Neural crest cell (in vitro differentiated cells): ENCODE results near the gene GRB14. TPM values are rescaled to one million over a fixed set of nuclear protein-coding genes. Genes with fewer than 3 reads are reported as not detected.

Experiments
- DNase-seq: peaks from one replicate; pipeline ENCODE4 v3.0.0; 2021; ENCODE audit warnings: low read depth, mixed read lengths, low spot score
- H3K27ac Mint-ChIP-seq: one replicate; pipeline ENCODE4 v1.8.0; 2021; ENCODE audit warnings: mild to moderate bottlenecking, mixed read lengths; ENCODE audit not compliant: unreplicated experiment
- H3K27me3 Mint-ChIP-seq: 2 replicates; pipeline ENCODE4 v1.8.0; 2021; ENCODE audit warnings: low read depth, mild to moderate bottlenecking, mixed read lengths
- H3K36me3 Mint-ChIP-seq: 2 replicates; pipeline ENCODE4 v1.8.0; 2021; ENCODE audit warnings: low read depth, mild to moderate bottlenecking, mixed read lengths
- H3K4me1 Mint-ChIP-seq: 2 replicates; pipeline ENCODE4 v1.8.0; 2021; ENCODE audit warnings: mixed read lengths
- H3K4me3 Mint-ChIP-seq: one replicate; pipeline ENCODE4 v1.8.0; 2021; ENCODE audit warnings: mild to moderate bottlenecking, mixed read lengths
- H3K9me3 Mint-ChIP-seq: 2 replicates; pipeline ENCODE4 v1.8.0; 2021; ENCODE audit warnings: mixed read lengths
- total RNA-seq: library from RNA; stranded (reverse); gene quantifications from 2 replicates; pipeline ENCODE4 v1.2.1, GENCODE V29; 2021
- TF ChIP-seq, protein P1 (sequence below): fragments of 200-600 bp; sonication (generic); conservative IDR thresholded peaks from 2 replicates; pipeline ENCODE4 v1.5.0; 2021; ENCODE audit warnings: antibody characterized with exemption, mild to moderate bottlenecking

GRB14 gene
- total RNA-seq, 1 donor from 2014 or later = 0.93 TPM

DNA sequence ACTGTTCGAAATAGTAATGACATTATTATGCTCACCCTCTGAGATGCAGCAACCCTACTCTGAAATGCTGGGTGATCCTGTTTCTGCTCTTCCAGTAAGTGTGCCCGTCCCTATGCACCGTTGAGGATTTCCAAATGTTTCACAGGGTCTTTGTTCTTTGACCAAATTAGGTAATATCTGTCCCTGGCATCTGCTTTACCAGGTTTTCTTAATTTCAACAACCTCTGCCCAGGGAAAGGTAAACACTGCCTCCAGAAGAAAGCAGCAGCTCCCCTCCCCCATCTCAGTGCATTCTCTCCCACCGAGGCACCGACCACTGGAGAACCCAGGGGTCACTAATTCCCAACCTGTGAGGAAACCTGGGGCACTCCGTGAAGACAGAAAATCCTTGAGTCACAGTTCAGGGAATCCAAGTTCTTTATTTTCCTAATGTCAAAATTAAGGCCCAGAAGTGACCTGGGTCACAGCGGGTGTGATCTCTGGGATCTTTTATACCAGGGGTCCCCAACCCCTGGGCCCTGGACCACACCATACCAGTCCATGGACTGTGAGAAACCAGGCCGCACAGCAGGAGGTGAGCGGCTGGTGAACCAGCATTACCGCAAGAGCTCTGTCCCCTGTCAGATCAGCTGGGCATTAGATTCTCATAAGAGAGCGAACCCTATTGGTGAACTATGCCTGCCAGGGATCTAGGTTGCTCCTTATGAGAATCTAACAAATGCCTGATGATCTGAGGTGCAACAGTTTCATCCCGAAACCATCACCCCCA, 1.2 kb upstream of the GRB14 start:
- H3K9me3 Mint-ChIP-seq = no peaks in the 10 kb centered on the region
- H3K27me3 Mint-ChIP-seq = peaks cover 51% of the 10 kb centered on the region
- TF ChIP-seq, protein P1, sequence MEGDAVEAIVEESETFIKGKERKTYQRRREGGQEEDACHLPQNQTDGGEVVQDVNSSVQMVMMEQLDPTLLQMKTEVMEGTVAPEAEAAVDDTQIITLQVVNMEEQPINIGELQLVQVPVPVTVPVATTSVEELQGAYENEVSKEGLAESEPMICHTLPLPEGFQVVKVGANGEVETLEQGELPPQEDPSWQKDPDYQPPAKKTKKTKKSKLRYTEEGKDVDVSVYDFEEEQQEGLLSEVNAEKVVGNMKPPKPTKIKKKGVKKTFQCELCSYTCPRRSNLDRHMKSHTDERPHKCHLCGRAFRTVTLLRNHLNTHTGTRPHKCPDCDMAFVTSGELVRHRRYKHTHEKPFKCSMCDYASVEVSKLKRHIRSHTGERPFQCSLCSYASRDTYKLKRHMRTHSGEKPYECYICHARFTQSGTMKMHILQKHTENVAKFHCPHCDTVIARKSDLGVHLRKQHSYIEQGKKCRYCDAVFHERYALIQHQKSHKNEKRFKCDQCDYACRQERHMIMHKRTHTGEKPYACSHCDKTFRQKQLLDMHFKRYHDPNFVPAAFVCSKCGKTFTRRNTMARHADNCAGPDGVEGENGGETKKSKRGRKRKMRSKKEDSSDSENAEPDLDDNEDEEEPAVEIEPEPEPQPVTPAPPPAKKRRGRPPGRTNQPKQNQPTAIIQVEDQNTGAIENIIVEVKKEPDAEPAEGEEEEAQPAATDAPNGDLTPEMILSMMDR = no peak
- H3K4me1 Mint-ChIP-seq = peaks cover 6% of the 10 kb centered on the region
- no peaks in the 10 kb centered on the region for H3K36me3 Mint-ChIP-seq
- H3K27ac Mint-ChIP-seq = no peak overlapping the region
- DNase-seq = no peak
- peak overlapping the region; percentile 92 for H3K4me3 Mint-ChIP-seq

DNA sequence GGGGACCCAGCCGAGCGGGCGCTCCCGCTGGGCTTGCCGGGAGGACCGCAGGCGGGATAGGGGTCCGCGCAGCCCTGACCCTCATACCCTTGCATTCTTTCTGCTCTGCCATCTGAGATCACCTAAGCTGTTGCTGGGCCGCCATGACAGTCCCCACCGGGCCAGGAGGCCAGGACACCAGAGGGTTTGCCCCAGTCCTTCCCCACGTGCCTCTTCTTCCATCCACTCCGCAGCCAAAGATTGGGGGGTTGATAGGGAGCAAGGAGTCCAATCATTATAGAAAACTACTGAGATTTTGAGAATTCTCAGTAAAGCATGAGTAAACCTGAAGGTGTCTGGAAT, 453 bp upstream of the GRB14 start:
- Mint-ChIP-seq H3K4me3 (peak overlapping the region; percentile 92), H3K9me3 (no peaks in the 10 kb centered on the region), H3K27me3 (peaks cover 58% of the 10 kb centered on the region), H3K36me3 (no peaks in the 10 kb centered on the region), H3K4me1 (peaks cover 6% of the 10 kb centered on the region), H3K27ac (peak overlapping the region; percentile 82)
- DNase-seq = no peak
- TF ChIP-seq, protein P1 = no peak

DNA sequence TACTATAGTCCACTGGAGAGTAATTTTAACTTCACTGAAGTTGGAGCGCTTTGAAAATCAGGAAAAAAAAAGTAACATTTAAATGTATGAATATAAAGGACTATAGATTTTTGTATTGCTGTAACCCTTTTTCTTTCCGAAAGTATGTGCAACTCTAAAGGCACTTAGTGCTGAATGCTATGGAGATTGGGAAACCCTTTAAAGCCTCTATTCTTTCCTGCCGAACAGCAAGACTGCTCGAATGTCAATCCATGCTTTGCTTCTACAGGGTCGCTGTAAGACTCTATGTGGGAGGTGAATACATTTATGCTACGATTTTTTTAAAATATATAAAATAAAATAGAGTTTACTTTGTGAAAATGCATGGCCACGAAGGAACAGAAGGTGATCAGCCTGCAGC, 825 bp downstream of the GRB14 start:
- peaks cover 58% of the 10 kb centered on the region for H3K27me3 Mint-ChIP-seq
- no peak overlapping the region for H3K27ac Mint-ChIP-seq
- H3K9me3 Mint-ChIP-seq = no peaks in the 10 kb centered on the region
- TF ChIP-seq, protein P1 = no peak
- DNase-seq = no peak
- peaks cover 6% of the 10 kb centered on the region for H3K4me1 Mint-ChIP-seq
- H3K4me3 Mint-ChIP-seq = peak overlapping the region; percentile 76
- no peaks in the 10 kb centered on the region for H3K36me3 Mint-ChIP-seq

DNA sequence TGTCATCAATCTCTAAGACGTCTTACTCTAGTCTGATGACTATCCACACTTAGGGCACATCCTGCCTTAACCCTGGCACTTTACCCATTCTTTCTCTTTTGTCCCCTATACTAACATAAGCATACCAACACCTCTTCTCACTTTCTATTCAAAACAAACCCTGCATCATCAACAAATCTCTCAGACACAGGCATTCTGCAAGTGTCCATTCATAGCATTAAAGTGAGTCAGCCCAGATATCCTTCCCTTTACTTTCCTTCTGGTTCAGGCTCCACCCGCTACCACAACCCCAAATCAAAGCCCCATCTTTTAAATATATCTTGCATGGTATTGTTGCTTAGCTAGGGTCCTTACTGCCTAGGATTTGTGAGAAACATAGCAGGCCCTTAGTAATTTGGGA, 3.8 kb downstream of the GRB14 start:
- TF ChIP-seq, protein P1 = no peak
- no peaks in the 10 kb centered on the region for H3K36me3 Mint-ChIP-seq
- H3K27me3 Mint-ChIP-seq = peaks cover 44% of the 10 kb centered on the region
- no peaks in the 10 kb centered on the region for H3K9me3 Mint-ChIP-seq
- no peak overlapping the region for H3K4me3 Mint-ChIP-seq
- no peak for DNase-seq
- no peak overlapping the region for H3K27ac Mint-ChIP-seq
- peaks cover 6% of the 10 kb centered on the region for H3K4me1 Mint-ChIP-seq

DNA sequence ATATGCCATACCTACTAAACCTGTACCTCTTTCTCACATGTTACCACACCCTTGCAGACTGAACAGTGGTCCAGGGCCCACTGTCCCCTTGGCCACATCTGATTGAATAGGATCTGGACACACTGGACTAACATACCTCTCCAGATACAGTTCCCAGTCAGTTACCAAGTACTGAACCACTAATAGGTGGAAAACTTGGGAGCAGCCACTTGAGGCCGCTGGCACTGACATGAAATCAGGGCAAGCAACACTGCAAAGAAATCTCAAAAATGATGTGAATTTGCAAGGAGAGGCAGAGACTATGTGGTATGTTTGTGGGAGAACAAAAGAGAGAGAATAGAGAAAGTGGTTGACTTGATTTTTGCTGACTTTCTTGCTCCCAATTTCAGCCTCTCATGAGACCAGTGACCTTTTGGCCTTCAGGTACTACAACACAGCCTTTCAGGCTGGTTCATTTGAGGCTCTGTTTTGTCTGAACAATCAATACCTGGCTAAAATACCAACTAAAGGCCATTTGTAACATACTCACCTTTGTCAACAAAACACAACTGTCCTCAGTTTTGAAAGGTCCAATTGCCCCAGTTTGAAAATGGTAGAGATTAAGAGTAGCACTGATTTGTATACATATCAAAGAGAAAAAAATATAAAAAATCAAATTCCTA, 7.8 kb downstream of the GRB14 start:
- Mint-ChIP-seq H3K4me3 (no peak overlapping the region), H3K27me3 (peaks cover 12% of the 10 kb centered on the region), H3K4me1 (no peaks in the 10 kb centered on the region), H3K36me3 (no peaks in the 10 kb centered on the region), H3K9me3 (no peaks in the 10 kb centered on the region), H3K27ac (no peak overlapping the region)
- TF ChIP-seq, protein P1 = no peak
- DNase-seq = no peak
